Karpas-422 (cell line): Measurements from ENCODE around the gene TBC1D4. TPM values are rescaled to one million over a fixed set of nuclear protein-coding genes. Genes with fewer than 3 reads are reported as not detected.

Source experiments
- DNase-seq: peaks from one replicate; pipeline ENCODE4 v3.0.0-alpha.2; 2015
- H2AFZ ChIP-seq: fragments of 200-600 bp; sonication (generic); 2 replicates; pipeline ENCODE4 v1.6.1; 2014; ENCODE audit warnings: antibody characterized with exemption, low read length, mixed read lengths
- H3K27ac ChIP-seq: fragments of 200-600 bp; sonication (generic); 2 replicates; pipeline ENCODE4 v1.5.1; 2014; ENCODE audit warnings: mild to moderate bottlenecking, low read length, moderate library complexity
- H3K27me3 ChIP-seq: fragments of 200-600 bp; sonication (generic); 2 replicates; pipeline ENCODE4 v1.6.1; 2014; ENCODE audit warnings: low read length, mixed read lengths
- H3K36me3 ChIP-seq: fragments of 200-600 bp; sonication (generic); 2 replicates; pipeline ENCODE4 v1.6.1; 2014; ENCODE audit warnings: low read length, mixed read lengths; ENCODE audit not compliant: insufficient read depth
- H3K4me1 ChIP-seq: fragments of 200-600 bp; sonication (generic); 2 replicates; pipeline ENCODE4 v1.6.1; 2014; ENCODE audit warnings: mild to moderate bottlenecking, low read length, mixed read lengths
- H3K4me2 ChIP-seq: fragments of 200-600 bp; sonication (generic); 2 replicates; pipeline ENCODE4 v1.6.1; 2014; ENCODE audit warnings: low read length, low read depth, mild to moderate bottlenecking; ENCODE audit not compliant: poor library complexity, severe bottlenecking
- H3K4me3 ChIP-seq: fragments of 200-600 bp; sonication (generic); 2 replicates; pipeline ENCODE4 v1.5.1; 2014; ENCODE audit warnings: mild to moderate bottlenecking, antibody characterized with exemption, low read length, mixed read lengths
- H3K79me2 ChIP-seq: fragments of 200-600 bp; sonication (generic); 2 replicates; pipeline ENCODE4 v1.6.1; 2014; ENCODE audit warnings: mild to moderate bottlenecking, low read length, mixed read lengths
- H3K9ac ChIP-seq: fragments of 200-600 bp; sonication (generic); 2 replicates; pipeline ENCODE4 v1.6.0; 2014; ENCODE audit warnings: low read length
- H3K9me2 ChIP-seq: fragments of 200-600 bp; sonication (generic), shearing (Covaris generic); replicated peaks from 2 replicates; pipeline ENCODE4 v1.6.0; 2014; ENCODE audit warnings: mild to moderate bottlenecking, low read length, moderate library complexity; ENCODE audit not compliant: insufficient read depth
- H3K9me3 ChIP-seq: fragments of 300-700, 200-600 bp; sonication (generic); 2 replicates; pipeline ENCODE4 v1.6.1; 2014; ENCODE audit warnings: low read length, mixed read lengths
- H4K20me1 ChIP-seq: fragments of 200-600 bp; sonication (generic); 2 replicates; pipeline ENCODE4 v1.6.1; 2014; ENCODE audit warnings: mild to moderate bottlenecking, antibody characterized with exemption, low read length, low read depth; ENCODE audit not compliant: insufficient read depth
- total RNA-seq: library from RNA; depleted of rRNA; stranded (reverse); fragments of >200 nt; shearing (Covaris generic); gene quantifications from 2 replicates; pipeline ENCODE4 v1.2.3, GENCODE V29; 2014; ENCODE audit warnings: low replicate concordance

Gene TBC1D4
- total RNA-seq, 1 experiment from 2014 or later: 4.0 TPM

- DNase-seq: no peak
- no peaks in the 10 kb centered on the region for H3K79me2 ChIP-seq
- no peak overlapping the region for H3K4me2 ChIP-seq
Observed at GRCh38 chr13:75468098-75468497, 13.9 kb downstream of the TBC1D4 start.

GRCh38 chr13:75467040-75467728 is 14.8 kb downstream of the TBC1D4 start:
- no peaks in the 10 kb centered on the region for H3K79me2 ChIP-seq
- H3K4me2 ChIP-seq: no peak overlapping the region
- H3K4me1 ChIP-seq: peaks cover 4% of the 10 kb centered on the region; the same call in 1 of the 2 replicates
- no peak overlapping the region for H3K27ac ChIP-seq
- no peaks in the 10 kb centered on the region for H3K27me3 ChIP-seq
- no peaks in the 10 kb centered on the region for H3K9me3 ChIP-seq
- H3K9me2 ChIP-seq: no peaks in the 10 kb centered on the region
- no peak for DNase-seq
- H4K20me1 ChIP-seq: no peaks in the 10 kb centered on the region
- H3K4me3 ChIP-seq: no peak overlapping the region
- no peak overlapping the region for H2AFZ ChIP-seq
- no peak overlapping the region for H3K9ac ChIP-seq
- H3K36me3 ChIP-seq: no peaks in the 10 kb centered on the region

More at GRCh38 chr13:75468098-75468497, 13.9 kb downstream of the TBC1D4 start:
- Histone ChIP-seq H3K9me2 (no peaks in the 10 kb centered on the region), H3K36me3 (no peaks in the 10 kb centered on the region), H3K27me3 (no peaks in the 10 kb centered on the region), H2AFZ (no peak overlapping the region), H3K4me3 (no peak overlapping the region), H3K4me1 (peaks cover 4% of the 10 kb centered on the region; the same call in 1 of the 2 replicates), H3K9ac (no peak overlapping the region), H3K27ac (no peak overlapping the region), H3K9me3 (no peaks in the 10 kb centered on the region), H4K20me1 (no peaks in the 10 kb centered on the region)

GRCh38 chr13:75465236-75465635 is 16.7 kb downstream of the TBC1D4 start:
- Histone ChIP-seq H3K4me1 (peaks cover 4% of the 10 kb centered on the region; the same call in 1 of the 2 replicates), H3K79me2 (no peaks in the 10 kb centered on the region), H3K27ac (no peak overlapping the region), H3K9me3 (no peaks in the 10 kb centered on the region), H3K4me3 (no peak overlapping the region), H3K36me3 (no peaks in the 10 kb centered on the region), H4K20me1 (no peaks in the 10 kb centered on the region), H2AFZ (no peak overlapping the region), H3K9me2 (no peaks in the 10 kb centered on the region), H3K9ac (no peak overlapping the region), H3K4me2 (no peak overlapping the region), H3K27me3 (no peaks in the 10 kb centered on the region)
- no peak for DNase-seq

GRCh38 chr13:75461314-75461713 is 20.7 kb downstream of the TBC1D4 start:
- no peaks in the 10 kb centered on the region for H3K9me3 ChIP-seq

GRCh38 chr13:75460644-75461043 is 21.3 kb downstream of the TBC1D4 start:
- Histone ChIP-seq H3K9me3 (no peaks in the 10 kb centered on the region), H3K4me2 (no peak overlapping the region), H3K27me3 (no peaks in the 10 kb centered on the region), H3K36me3 (no peaks in the 10 kb centered on the region), H3K4me3 (no peak overlapping the region), H3K79me2 (no peaks in the 10 kb centered on the region), H3K9me2 (no peaks in the 10 kb centered on the region), H3K4me1 (0 out of 2 replicates have a peak, but pooled peaks cover 4% of the 10 kb centered on the region), H2AFZ (no peak overlapping the region), H3K9ac (no peak overlapping the region), H4K20me1 (no peaks in the 10 kb centered on the region), H3K27ac (no peak overlapping the region)
- no peak for DNase-seq

More at GRCh38 chr13:75461314-75461713, 20.7 kb downstream of the TBC1D4 start:
- H2AFZ ChIP-seq: no peak overlapping the region
- H3K4me3 ChIP-seq: no peak overlapping the region
- H3K4me2 ChIP-seq: no peak overlapping the region
- H4K20me1 ChIP-seq: no peaks in the 10 kb centered on the region
- no peaks in the 10 kb centered on the region for H3K36me3 ChIP-seq
- no peak overlapping the region for H3K9ac ChIP-seq
- 0 out of 2 replicates have a peak, but pooled peaks cover 3% of the 10 kb centered on the region for H3K4me1 ChIP-seq
- H3K9me2 ChIP-seq: no peaks in the 10 kb centered on the region
- DNase-seq: no peak
- H3K27me3 ChIP-seq: no peaks in the 10 kb centered on the region
- H3K27ac ChIP-seq: no peak overlapping the region
- no peaks in the 10 kb centered on the region for H3K79me2 ChIP-seq

- H2AFZ ChIP-seq: no peak overlapping the region
- no peaks in the 10 kb centered on the region for H3K9me2 ChIP-seq
- no peak overlapping the region for H3K4me2 ChIP-seq
- H3K4me1 ChIP-seq: 0 out of 2 replicates have a peak, but pooled peaks cover 4% of the 10 kb centered on the region
- no peaks in the 10 kb centered on the region for H4K20me1 ChIP-seq
- no peak overlapping the region for H3K27ac ChIP-seq
- no peaks in the 10 kb centered on the region for H3K79me2 ChIP-seq
- no peak overlapping the region for H3K9ac ChIP-seq
- DNase-seq: no peak
- H3K9me3 ChIP-seq: no peaks in the 10 kb centered on the region
- H3K36me3 ChIP-seq: no peaks in the 10 kb centered on the region
- no peak overlapping the region for H3K4me3 ChIP-seq
- H3K27me3 ChIP-seq: 0 out of 2 replicates have a peak, but pooled peaks cover 2% of the 10 kb centered on the region
Observed at GRCh38 chr13:75458696-75459422, 23.1 kb downstream of the TBC1D4 start.

GRCh38 chr13:75455962-75456361 is 26.0 kb downstream of the TBC1D4 start:
- Histone ChIP-seq H3K4me3 (no peak overlapping the region), H3K27ac (no peak overlapping the region), H3K9me2 (no peaks in the 10 kb centered on the region), H4K20me1 (no peaks in the 10 kb centered on the region), H3K4me2 (no peak overlapping the region), H2AFZ (no peak overlapping the region), H3K79me2 (no peaks in the 10 kb centered on the region), H3K4me1 (0 out of 2 replicates have a peak, but pooled peaks cover 4% of the 10 kb centered on the region), H3K36me3 (no peaks in the 10 kb centered on the region), H3K9me3 (no peaks in the 10 kb centered on the region), H3K9ac (no peak overlapping the region), H3K27me3 (0 out of 2 replicates have a peak, but pooled peaks cover 2% of the 10 kb centered on the region)
- no peak for DNase-seq

- Histone ChIP-seq H3K27ac (no peak overlapping the region), H3K9me2 (no peaks in the 10 kb centered on the region), H4K20me1 (no peaks in the 10 kb centered on the region), H3K79me2 (no peaks in the 10 kb centered on the region), H3K36me3 (no peaks in the 10 kb centered on the region), H3K4me1 (0 out of 2 replicates have a peak, but pooled peaks cover 4% of the 10 kb centered on the region), H3K4me3 (no peak overlapping the region), H3K4me2 (no peak overlapping the region), H2AFZ (no peak overlapping the region), H3K27me3 (0 out of 2 replicates have a peak, but pooled peaks cover 2% of the 10 kb centered on the region), H3K9ac (no peak overlapping the region), H3K9me3 (no peaks in the 10 kb centered on the region)
- DNase-seq: no peak
Observed at GRCh38 chr13:75454497-75454896, 27.5 kb downstream of the TBC1D4 start.
